HG03025 (cell line): ENCODE results near the gene CSMD2.

ENCODE experiments used
- ATAC-seq: cut with Tn5 transposase; IDR thresholded peaks from one replicate; pipeline ENCODE4 v1.9.1; 2021; ENCODE audit warnings: mild to moderate bottlenecking, moderate library complexity; ENCODE audit not compliant: unreplicated experiment, low FRiP score

The CSMD2 gene

GRCh38 chr1:33925586-33925985, 239.4 kb downstream of the CSMD2 start:
- no peak for ATAC-seq

DNA sequence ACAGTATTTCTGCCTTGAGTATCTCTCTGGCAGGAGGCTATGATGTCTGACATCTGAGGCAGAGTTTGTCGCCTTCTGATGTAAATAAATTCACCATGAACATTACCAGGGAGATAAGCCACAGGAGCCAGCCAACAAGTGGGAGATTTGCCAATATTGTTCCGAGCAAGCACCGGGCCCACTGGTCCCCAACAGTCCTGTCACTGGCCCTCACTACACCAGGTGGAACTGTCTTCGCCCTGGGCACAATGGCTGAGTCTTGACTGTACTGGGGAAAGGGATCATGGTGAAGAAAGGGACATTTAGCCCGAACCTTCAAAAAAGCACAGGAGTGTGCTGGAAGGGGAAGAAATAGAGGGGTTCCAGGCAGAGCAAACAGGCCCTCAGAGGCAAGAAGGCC, 243.7 kb downstream of the CSMD2 start:
- ATAC-seq, result no peak

- ATAC-seq, result no peak
These were observed 246.7 kb downstream of the CSMD2 start for GRCh38 chr1:33918368-33918767.

DNA sequence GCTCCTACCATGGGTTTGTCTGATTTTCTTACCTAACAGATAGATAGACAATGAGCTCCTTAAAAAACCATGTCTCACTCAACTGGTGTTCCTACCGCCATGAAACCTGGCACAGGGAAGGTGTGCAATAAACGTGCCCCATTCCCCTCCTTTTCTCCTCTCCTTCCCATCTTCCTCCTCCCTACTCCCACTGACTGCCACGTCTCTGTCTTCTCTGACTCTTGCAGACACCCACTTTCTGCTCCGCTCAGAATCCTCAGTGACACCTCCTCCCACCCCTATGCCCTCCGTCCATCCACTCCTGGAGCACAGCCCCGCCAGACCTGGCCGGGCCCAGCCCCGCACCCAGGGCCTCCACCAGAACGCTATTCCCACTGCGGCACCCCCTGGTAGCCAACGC, 248.2 kb downstream of the CSMD2 start:
- ATAC-seq, result no peak

GRCh38 chr1:33914531-33914930, 250.5 kb downstream of the CSMD2 start:
- ATAC-seq, result no peak

DNA sequence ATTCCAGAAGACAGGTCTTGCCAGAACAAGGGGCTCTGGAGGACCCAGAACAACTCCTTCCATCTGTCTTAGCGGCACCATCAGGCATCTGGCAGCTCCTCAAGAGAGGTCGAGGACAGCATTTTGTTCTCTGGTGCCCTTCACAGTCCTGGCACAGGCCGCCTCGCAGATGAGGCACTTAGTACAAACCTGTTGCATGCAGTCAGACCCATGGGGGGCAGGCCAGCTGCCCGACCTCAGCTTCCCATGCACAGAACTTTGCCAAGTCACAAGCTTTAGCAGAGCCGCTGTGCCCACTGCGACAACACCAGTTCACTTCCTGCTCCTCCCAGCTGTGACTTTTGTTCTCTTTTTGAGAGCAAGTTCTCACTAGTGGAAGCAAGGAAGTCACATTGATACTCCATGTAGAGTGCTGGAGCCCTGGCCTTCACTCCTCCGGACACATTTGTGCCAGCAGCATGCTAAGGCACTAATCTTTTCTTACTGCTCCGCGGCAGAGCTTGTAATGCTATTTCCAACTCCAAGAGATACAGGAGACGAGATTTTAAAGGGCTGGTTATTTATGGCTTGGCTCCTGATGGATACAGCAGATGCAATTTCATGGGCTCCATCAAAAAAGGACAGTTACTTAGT, 256.6 kb downstream of the CSMD2 start:
- no peak for ATAC-seq

GRCh38 chr1:33906156-33906555, 258.9 kb downstream of the CSMD2 start:
- no peak for ATAC-seq

GRCh38 chr1:33905241-33905640, 259.8 kb downstream of the CSMD2 start:
- ATAC-seq, result no peak

GRCh38 chr1:33903210-33903589, 261.8 kb downstream of the CSMD2 start:
- ATAC-seq, result peak; percentile 26

- ATAC-seq, result peak; percentile 68
These were observed 262.4 kb downstream of the CSMD2 start for GRCh38 chr1:33902486-33903209.

- ATAC-seq, result no peak
These were observed 265.3 kb downstream of the CSMD2 start for GRCh38 chr1:33899746-33900145.

DNA sequence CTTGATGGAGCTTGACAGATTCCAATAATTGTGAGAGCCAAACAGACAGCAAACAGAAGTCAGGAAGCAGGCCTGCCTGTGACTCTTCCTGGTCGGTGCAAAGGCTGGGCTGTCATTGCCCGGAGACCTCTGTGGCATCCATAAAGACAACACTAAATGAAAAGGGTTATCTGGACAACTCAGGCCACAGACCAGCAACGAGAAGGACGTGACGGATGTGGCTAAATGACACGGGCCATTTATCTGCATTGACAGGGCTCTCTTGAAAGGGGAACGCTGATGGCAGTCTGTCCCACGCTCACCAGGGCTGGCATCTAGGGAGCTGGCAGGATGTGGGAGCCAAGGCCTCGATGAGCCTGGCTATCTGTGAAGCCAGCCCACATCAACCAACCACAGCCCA, 266.1 kb downstream of the CSMD2 start:
- ATAC-seq, result no peak

GRCh38 chr1:33898406-33898805, 266.6 kb downstream of the CSMD2 start:
- no peak for ATAC-seq

DNA sequence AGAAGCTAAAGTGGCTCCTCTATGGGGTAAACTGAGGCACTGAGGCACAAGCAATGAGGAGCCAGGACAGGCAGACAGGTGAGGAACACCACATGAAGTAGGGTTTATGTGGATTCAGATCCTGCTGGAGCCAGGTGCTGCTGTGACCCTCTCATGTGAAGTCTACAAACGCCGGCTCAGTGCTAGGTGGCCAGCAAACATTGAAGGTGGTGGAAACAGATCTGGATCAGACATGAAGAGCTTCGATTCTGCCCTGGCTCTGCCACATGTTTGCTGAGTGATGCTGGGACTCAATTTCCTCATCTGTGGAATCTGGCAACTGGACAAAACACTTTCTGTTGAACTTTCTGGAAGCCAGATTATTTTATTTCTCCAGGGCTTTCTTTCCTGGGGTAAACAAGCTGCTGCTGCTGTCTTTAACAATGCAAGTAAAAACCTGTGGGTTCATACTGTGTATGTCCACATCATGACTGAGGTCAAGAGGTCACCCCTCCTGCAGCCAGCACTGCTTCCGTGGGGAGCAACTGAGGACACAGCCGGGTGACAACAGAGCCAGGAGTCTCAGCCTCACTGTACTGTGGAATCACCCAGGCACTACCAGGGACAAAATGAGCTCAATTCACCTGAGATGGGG, 267.8 kb downstream of the CSMD2 start:
- no peak for ATAC-seq

DNA sequence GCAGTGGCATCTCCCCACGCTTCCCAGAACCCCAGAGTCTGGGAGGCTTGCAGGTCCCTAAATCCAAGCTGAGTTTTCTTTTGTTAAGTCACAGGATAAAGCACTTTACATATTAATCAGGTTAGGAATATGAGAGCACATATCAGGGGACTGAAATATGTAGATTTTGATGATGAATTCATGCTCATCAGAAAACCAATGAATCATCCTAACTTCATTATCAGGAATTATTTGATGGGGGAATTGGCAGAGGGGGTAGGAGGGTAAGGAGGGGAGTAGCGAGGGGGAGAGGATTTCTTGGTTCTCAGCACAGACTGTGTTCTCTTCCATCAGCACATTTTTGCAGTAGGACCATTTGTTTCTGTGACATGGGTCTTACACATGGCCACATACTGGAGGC, 269.1 kb downstream of the CSMD2 start:
- no peak for ATAC-seq

- no peak for ATAC-seq
These were observed 269.6 kb downstream of the CSMD2 start for GRCh38 chr1:33895396-33895795.

DNA sequence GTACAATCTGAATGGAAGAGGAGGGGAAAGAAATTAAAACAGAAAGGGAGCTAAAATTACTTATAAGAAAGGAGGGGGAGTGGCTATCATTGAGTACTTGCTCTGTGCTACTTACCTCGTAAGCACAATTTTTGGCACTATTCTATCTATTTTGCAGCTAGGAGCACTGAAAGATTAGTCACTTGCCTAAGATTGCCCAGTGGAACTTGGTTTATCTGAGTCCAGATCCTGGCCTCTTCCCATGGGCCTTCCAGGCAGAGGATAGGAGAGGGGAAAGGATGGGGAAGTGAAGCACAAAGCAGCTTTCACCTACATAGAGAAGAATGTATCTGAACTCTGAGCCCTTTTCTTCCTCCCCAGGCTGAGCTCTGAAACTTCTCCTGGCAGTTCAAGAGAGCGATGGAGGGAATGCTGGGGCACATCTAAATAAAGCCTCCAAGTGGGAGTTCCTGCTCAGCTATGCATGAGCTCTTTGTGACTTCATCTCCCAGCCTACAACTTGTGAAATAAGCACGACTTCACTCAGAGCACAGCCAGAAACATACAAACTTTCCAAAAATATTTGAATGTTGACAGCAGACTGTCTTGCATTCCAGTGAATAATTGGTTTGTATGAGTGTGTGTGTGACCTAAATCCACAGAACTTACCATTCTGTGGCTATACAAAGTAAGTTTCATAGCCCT, 271.7 kb downstream of the CSMD2 start:
- no peak for ATAC-seq

GRCh38 chr1:33886496-33886895, 278.5 kb downstream of the CSMD2 start:
- ATAC-seq, result no peak

DNA sequence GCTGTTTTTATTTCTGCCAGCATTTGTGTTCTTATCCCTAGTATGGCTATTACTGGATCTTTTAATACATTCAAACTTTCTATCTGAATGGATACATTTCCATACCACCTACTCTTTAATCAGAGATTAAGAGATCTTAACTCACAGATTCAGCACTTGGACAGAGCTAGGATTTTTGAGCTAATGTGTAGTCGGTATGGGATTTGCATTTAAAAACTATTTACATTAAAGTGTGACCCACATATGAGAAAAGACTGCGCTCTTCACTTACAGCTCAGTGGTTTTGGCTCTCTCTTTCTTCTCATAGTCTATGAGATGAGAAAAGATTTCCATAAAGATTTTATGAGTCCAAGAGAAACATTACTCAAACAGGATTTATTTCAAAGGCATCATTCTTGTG, 284.7 kb downstream of the CSMD2 start:
- no peak for ATAC-seq

DNA sequence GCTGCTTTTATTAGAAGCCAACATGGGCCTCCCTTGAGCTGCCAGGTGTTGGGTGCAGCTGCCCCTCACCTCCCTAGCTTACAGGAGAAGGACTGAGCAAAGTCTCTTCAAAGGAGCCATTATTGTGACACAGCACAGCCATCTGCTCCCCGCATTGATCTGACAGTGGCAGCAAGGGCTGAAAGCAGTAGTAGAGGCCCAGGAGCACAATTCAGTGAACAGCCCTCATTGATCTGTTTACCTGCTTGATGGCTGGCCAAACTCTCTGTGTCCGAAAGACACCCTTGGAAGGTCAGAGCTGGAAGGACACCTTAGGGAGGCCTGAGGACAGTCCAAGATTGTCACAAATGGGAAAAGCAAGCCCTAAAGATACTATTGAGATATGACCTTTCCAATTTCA, 286.6 kb downstream of the CSMD2 start:
- ATAC-seq, result no peak

- ATAC-seq, result no peak
These were observed 287.9 kb downstream of the CSMD2 start for GRCh38 chr1:33876970-33877650.
